ENCODE measurements around the gene ZBTB18.

DNA sequence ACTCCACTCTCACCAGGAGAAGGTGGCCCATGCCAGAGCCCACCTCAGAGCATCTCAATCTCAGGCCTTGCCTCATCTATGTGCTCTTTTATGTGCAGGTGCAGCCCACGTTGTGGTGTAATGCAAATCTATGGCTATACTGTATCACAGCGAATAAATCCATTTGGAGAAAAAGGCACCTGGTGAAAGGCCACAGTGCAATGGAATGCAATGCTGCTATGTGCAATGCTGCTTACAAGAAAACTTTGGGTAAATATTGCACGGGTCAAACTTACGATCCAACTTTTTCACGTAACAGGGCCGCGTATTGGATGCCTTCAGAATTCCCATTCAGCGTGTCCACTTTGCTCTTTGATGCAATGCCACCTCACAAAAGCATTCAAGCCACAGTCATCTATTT, 13.5 kb downstream of the ZBTB18 start:
- TF ChIP-seq, protein P1, sequence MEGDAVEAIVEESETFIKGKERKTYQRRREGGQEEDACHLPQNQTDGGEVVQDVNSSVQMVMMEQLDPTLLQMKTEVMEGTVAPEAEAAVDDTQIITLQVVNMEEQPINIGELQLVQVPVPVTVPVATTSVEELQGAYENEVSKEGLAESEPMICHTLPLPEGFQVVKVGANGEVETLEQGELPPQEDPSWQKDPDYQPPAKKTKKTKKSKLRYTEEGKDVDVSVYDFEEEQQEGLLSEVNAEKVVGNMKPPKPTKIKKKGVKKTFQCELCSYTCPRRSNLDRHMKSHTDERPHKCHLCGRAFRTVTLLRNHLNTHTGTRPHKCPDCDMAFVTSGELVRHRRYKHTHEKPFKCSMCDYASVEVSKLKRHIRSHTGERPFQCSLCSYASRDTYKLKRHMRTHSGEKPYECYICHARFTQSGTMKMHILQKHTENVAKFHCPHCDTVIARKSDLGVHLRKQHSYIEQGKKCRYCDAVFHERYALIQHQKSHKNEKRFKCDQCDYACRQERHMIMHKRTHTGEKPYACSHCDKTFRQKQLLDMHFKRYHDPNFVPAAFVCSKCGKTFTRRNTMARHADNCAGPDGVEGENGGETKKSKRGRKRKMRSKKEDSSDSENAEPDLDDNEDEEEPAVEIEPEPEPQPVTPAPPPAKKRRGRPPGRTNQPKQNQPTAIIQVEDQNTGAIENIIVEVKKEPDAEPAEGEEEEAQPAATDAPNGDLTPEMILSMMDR (IDR thresholded peaks at IDR 0.05; ENCODE audit: poor library complexity) = no peak
- no peak for TF ChIP-seq EZH2phosphoT487 (IDR thresholded peaks at IDR 0.05; ENCODE audit: low read depth, severe bottlenecking, unreplicated experiment)

All from hepatocyte (in vitro differentiated cells).